ENCODE data around the gene RAB32. TPM values are rescaled to one million over a fixed set of nuclear protein-coding genes. Genes with fewer than 3 reads are reported as not detected.

The RAB32 gene
- total RNA-seq, 2 donors from 2014 or later: 19.8 to 20.5 TPM

DNA sequence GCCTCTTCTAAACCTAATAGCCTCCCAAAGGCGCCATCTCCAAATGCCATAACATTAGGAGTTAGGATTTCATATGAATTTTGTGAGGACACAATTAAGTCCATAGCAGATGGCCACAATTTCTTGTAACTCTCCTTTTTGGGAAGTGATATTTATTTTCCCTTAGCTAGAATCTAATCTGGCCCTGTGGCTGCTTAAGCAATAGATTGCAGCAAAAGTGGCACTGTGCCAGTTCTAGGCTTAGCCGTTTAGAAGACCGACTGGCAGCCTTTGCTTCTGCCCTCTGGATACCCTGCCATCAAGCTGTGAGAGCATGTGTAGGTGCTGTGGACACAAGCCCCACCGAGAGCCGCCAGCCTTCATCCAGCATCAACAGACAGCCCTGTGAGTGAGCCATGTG lies 39.2 kb downstream of the RAB32 start:
- no peak overlapping the region for H3K27ac Mint-ChIP-seq
- Histone ChIP-seq H3K27ac (ENCODE audit: low read depth, low read length) (no peak overlapping the region), H3K4me3 (ENCODE audit: low read length) (no peak overlapping the region), H3K9ac (ENCODE audit: extremely low read depth, low read length, poor library complexity, severe bottlenecking) (no peak overlapping the region), H3K27me3 (ENCODE audit: control insufficient read depth, insufficient read depth, low read length, poor library complexity, severe bottlenecking) (no peaks in the 10 kb centered on the region), H3K36me3 (ENCODE audit: control insufficient read depth, insufficient read depth, low read length) (no peaks in the 10 kb centered on the region), H3K9me3 (ENCODE audit: control insufficient read depth, low read length) (no peaks in the 10 kb centered on the region), H3K4me1 (ENCODE audit: control insufficient read depth, insufficient read depth, low read length) (no peaks in the 10 kb centered on the region)
- 86 to 95% methylated on average over 4 to 5 of the region's 5 CpGs for WGBS, 2 experiments (ENCODE audit: insufficient coverage in 1 of 2, insufficient read length in 1 of 2)
- DNase-seq: no peak
- H3K27me3 Mint-ChIP-seq (ENCODE audit: insufficient read depth): peaks cover 2% of the 10 kb centered on the region
- H3K36me3 Mint-ChIP-seq (ENCODE audit: low read depth): no peaks in the 10 kb centered on the region
- no peaks in the 10 kb centered on the region for H3K9me3 Mint-ChIP-seq
- H3K4me3 Mint-ChIP-seq: no peak overlapping the region
- H3K4me1 Mint-ChIP-seq: peaks cover 2% of the 10 kb centered on the region
- TF ChIP-seq, protein P1, sequence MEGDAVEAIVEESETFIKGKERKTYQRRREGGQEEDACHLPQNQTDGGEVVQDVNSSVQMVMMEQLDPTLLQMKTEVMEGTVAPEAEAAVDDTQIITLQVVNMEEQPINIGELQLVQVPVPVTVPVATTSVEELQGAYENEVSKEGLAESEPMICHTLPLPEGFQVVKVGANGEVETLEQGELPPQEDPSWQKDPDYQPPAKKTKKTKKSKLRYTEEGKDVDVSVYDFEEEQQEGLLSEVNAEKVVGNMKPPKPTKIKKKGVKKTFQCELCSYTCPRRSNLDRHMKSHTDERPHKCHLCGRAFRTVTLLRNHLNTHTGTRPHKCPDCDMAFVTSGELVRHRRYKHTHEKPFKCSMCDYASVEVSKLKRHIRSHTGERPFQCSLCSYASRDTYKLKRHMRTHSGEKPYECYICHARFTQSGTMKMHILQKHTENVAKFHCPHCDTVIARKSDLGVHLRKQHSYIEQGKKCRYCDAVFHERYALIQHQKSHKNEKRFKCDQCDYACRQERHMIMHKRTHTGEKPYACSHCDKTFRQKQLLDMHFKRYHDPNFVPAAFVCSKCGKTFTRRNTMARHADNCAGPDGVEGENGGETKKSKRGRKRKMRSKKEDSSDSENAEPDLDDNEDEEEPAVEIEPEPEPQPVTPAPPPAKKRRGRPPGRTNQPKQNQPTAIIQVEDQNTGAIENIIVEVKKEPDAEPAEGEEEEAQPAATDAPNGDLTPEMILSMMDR (conservative IDR thresholded peaks at IDR 0.05): no peak

DNA sequence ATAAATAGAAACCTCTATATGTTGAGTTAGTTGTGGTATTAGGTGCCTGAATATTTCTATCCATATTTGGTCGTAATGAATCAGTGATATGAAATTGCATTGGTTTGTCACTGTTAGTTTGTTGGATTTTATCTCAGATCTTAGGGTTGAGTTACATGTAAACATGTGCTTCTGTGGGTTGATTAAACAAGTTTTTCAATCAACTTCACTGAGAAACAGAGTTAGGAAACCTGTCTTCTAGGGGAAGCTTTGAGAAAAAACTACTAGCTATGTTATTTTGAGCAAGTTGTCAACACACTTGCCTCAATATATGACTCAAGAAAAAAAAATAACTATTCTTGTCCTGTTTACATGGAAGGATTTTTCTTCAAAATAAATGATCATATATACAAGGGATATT lies 40.3 kb downstream of the RAB32 start:
- Histone ChIP-seq H3K9ac (ENCODE audit: extremely low read depth, low read length, poor library complexity, severe bottlenecking) (no peak overlapping the region), H3K4me3 (ENCODE audit: low read length) (no peak overlapping the region), H3K27ac (ENCODE audit: low read depth, low read length) (no peak overlapping the region), H3K4me1 (ENCODE audit: control insufficient read depth, insufficient read depth, low read length) (no peaks in the 10 kb centered on the region), H3K27me3 (ENCODE audit: control insufficient read depth, insufficient read depth, low read length, poor library complexity, severe bottlenecking) (no peaks in the 10 kb centered on the region), H3K9me3 (ENCODE audit: control insufficient read depth, low read length) (no peaks in the 10 kb centered on the region), H3K36me3 (ENCODE audit: control insufficient read depth, insufficient read depth, low read length) (no peaks in the 10 kb centered on the region)
- Mint-ChIP-seq H3K27me3 (ENCODE audit: insufficient read depth) (peaks cover 2% of the 10 kb centered on the region), H3K4me1 (peaks cover 2% of the 10 kb centered on the region), H3K4me3 (no peak overlapping the region), H3K36me3 (ENCODE audit: low read depth) (no peaks in the 10 kb centered on the region), H3K27ac (no peak overlapping the region), H3K9me3 (no peaks in the 10 kb centered on the region)
- WGBS, 2 experiments (ENCODE audit: insufficient coverage in 1 of 2, insufficient read length in 1 of 2): 76 to 100% methylated on average over 1 of the region's 1 CpG
- no peak for DNase-seq
- TF ChIP-seq, protein P1 (conservative IDR thresholded peaks at IDR 0.05): no peak

DNA sequence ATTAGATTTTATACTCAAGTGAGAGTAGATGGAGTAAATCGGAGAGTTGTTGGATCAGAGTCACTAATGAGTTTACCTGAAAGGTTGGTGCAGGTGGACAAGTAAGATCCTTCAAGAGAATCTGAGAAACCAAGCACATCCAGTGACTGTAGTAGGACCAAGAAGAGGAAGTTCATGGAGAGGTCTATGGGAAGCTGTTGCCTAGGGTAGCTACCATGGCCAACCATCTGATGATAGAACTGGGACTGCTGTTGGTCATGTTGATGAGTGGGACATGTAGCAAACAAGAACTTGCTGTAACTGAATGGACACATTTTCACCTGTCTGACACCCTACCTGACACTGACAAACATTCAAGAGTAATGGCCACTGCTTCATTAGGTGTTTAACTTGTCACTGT lies 43.8 kb downstream of the RAB32 start:
- TF ChIP-seq, protein P1 (conservative IDR thresholded peaks at IDR 0.05): no peak
- no CpG with 5 or more reads among the region's 1 CpG for WGBS, 2 experiments (ENCODE audit: insufficient coverage in 1 of 2, insufficient read length in 1 of 2)

More for the DNA sequence above, 43.8 kb downstream of the RAB32 start:
- H3K27ac Mint-ChIP-seq: no peak overlapping the region
- H3K4me3 ChIP-seq (ENCODE audit: low read length): no peak overlapping the region
- no peaks in the 10 kb centered on the region for H3K4me1 ChIP-seq (ENCODE audit: control insufficient read depth, insufficient read depth, low read length)
- no peaks in the 10 kb centered on the region for H3K36me3 ChIP-seq (ENCODE audit: control insufficient read depth, insufficient read depth, low read length)
- H3K27me3 ChIP-seq (ENCODE audit: control insufficient read depth, insufficient read depth, low read length, poor library complexity, severe bottlenecking): no peaks in the 10 kb centered on the region
- no peak overlapping the region for H3K27ac ChIP-seq (ENCODE audit: low read depth, low read length)
- no peaks in the 10 kb centered on the region for H3K36me3 Mint-ChIP-seq (ENCODE audit: low read depth)
- no peak overlapping the region for H3K4me3 Mint-ChIP-seq
- H3K9me3 ChIP-seq (ENCODE audit: control insufficient read depth, low read length): no peaks in the 10 kb centered on the region
- H3K27me3 Mint-ChIP-seq (ENCODE audit: insufficient read depth): peaks cover 3% of the 10 kb centered on the region
- no peak overlapping the region for H3K9ac ChIP-seq (ENCODE audit: extremely low read depth, low read length, poor library complexity, severe bottlenecking)
- no peak for DNase-seq
- H3K9me3 Mint-ChIP-seq: no peaks in the 10 kb centered on the region
- peaks cover 2% of the 10 kb centered on the region for H3K4me1 Mint-ChIP-seq
